Neuronal stem cell (in vitro differentiated cells): ENCODE data around the gene NBDY.

ENCODE experiments used
- DNase-seq: peaks from one replicate; pipeline ENCODE4 v3.0.0-alpha.2; 2013; ENCODE audit warnings: low spot score
- H2AFZ ChIP-seq: one replicate; pipeline ENCODE4 v1.6.1; 2013; ENCODE audit warnings: mild to moderate bottlenecking, low read length, inconsistent platforms
- H2AK5ac ChIP-seq: 2 replicates; pipeline ENCODE4 v1.6.1; 2013; ENCODE audit warnings: low read depth, mild to moderate bottlenecking, inconsistent platforms, low read length, moderate library complexity, mixed read lengths
- H2BK120ac ChIP-seq: 2 replicates; pipeline ENCODE4 v1.6.1; 2013; ENCODE audit warnings: low read depth, mild to moderate bottlenecking, inconsistent platforms, low read length, moderate library complexity, mixed read lengths
- H2BK12ac ChIP-seq: one replicate; pipeline ENCODE4 v1.6.1; 2013; ENCODE audit warnings: low read length, inconsistent platforms
- H2BK15ac ChIP-seq: 2 replicates; pipeline ENCODE4 v1.6.1; 2013; ENCODE audit warnings: mild to moderate bottlenecking, low read length, inconsistent platforms, mixed read lengths
- H2BK5ac ChIP-seq: one replicate; pipeline ENCODE4 v1.6.1; 2013; ENCODE audit warnings: inconsistent platforms, mild to moderate bottlenecking, low read length, moderate library complexity
- H3K14ac ChIP-seq: one replicate; pipeline ENCODE4 v1.6.1; 2013; ENCODE audit warnings: low read length, inconsistent platforms
- H3K18ac ChIP-seq: 2 replicates; pipeline ENCODE4 v1.6.1; 2013; ENCODE audit warnings: low read length, inconsistent platforms
- H3K23ac ChIP-seq: 2 replicates; pipeline ENCODE4 v1.6.1; 2013; ENCODE audit warnings: low read depth, mild to moderate bottlenecking, mixed read lengths, low read length, inconsistent platforms; ENCODE audit not compliant: poor library complexity
- H3K27ac ChIP-seq: replicated peaks from 3 replicates; pipeline ENCODE4 v1.5.1; 2013; ENCODE audit warnings: low read length, inconsistent platforms
- H3K27me3 ChIP-seq, 3 experiments: 2 replicates each; pipeline ENCODE4 v1.6.1; 2013; ENCODE audit warnings: low read length in 3 of 3, mild to moderate bottlenecking in 2 of 3, inconsistent platforms in 1 of 3, low read depth in 1 of 3, mixed read lengths in 1 of 3, moderate library complexity in 1 of 3; ENCODE audit not compliant: control insufficient read depth in 3 of 3, insufficient read depth in 3 of 3
- H3K36me3 ChIP-seq, 2 donors: replicated peaks in 1 of 2; 2 replicates each; pipeline ENCODE4 v1.6.1; 2013; ENCODE audit warnings: low read length in 2 of 2; ENCODE audit not compliant: control insufficient read depth in 2 of 2, insufficient read depth in 2 of 2
- H3K4ac ChIP-seq: 2 replicates; pipeline ENCODE4 v1.6.1; 2013; ENCODE audit warnings: inconsistent platforms, mild to moderate bottlenecking, low read length, moderate library complexity
- H3K4me1 ChIP-seq, 2 donors: 1 replicate in 1 of 2; 2 replicates in 1 of 2; pipeline ENCODE4 v1.6.1; 2013; ENCODE audit warnings: low read length in 2 of 2, low read depth in 1 of 2; ENCODE audit not compliant: control insufficient read depth in 2 of 2, insufficient read depth in 1 of 2
- H3K4me2 ChIP-seq: one replicate; pipeline ENCODE4 v1.6.1; 2013; ENCODE audit warnings: mild to moderate bottlenecking, low read length, inconsistent platforms; ENCODE audit not compliant: insufficient read depth, poor library complexity, severe bottlenecking
- H3K4me3 ChIP-seq, 2 donors: 2 replicates each; pipeline ENCODE4 v1.5.1; 2013; ENCODE audit warnings: low read length in 2 of 2, mild to moderate bottlenecking in 2 of 2, inconsistent platforms in 1 of 2, moderate library complexity in 1 of 2
- H3K79me1 ChIP-seq: one replicate; pipeline ENCODE4 v1.6.1; 2013; ENCODE audit warnings: low read depth, mild to moderate bottlenecking, inconsistent platforms, low read length, moderate library complexity
- H3K9ac ChIP-seq: one replicate; pipeline ENCODE4 v1.6.1; 2013; ENCODE audit warnings: mild to moderate bottlenecking, low read depth, low read length, inconsistent platforms; ENCODE audit not compliant: poor library complexity
- H3K9me3 ChIP-seq, 2 donors: replicated peaks in 1 of 2; 2 replicates each; pipeline versions ENCODE3 to v1.6.1; 2013; ENCODE audit warnings: low read length in 2 of 2, mild to moderate bottlenecking in 2 of 2, inconsistent platforms in 1 of 2, low read depth in 1 of 2, mixed read lengths in 1 of 2, moderate library complexity in 1 of 2; ENCODE audit not compliant: control insufficient read depth in 2 of 2, insufficient read depth in 1 of 2
- H4K8ac ChIP-seq: one replicate; pipeline ENCODE4 v1.6.1; 2013; ENCODE audit warnings: low read depth, mild to moderate bottlenecking, inconsistent platforms, low read length, moderate library complexity
- H4K91ac ChIP-seq: one replicate; pipeline ENCODE4 v1.6.1; 2013; ENCODE audit warnings: low read length, low read depth, mild to moderate bottlenecking, inconsistent platforms; ENCODE audit not compliant: poor library complexity
- WGBS, 2 donors: extraction: QIAGEN DNeasy Blood & Tissue Kit; methylation state at CpG; one replicate each; pipeline ENCODE4 v1.1.7; 2013; ENCODE audit warnings: missing lambda C conversion rate in 2 of 2, mixed read lengths in 1 of 2; ENCODE audit not compliant: insufficient read length in 2 of 2, insufficient replicate concordance in 1 of 2; ENCODE audit errors: extremely low coverage in 2 of 2; 5-methylcytosine and 5-hydroxymethylcytosine counted together

The NBDY gene

GRCh38 chrX:56798866-56799758, 70.1 kb downstream of the NBDY start:
- Histone ChIP-seq H2BK12ac (no peak overlapping the region), H2AFZ (no peak overlapping the region), H2AK5ac (no peak overlapping the region), H3K36me3 (peaks cover 0 to 15% of the 10 kb centered on the region in 2 donors), H3K14ac (no peak overlapping the region), H3K4me1 (peaks cover 0 to 3% of the 10 kb centered on the region in 2 donors), H3K4ac (no peak overlapping the region), H3K27ac (no peak overlapping the region), H3K23ac (no peak overlapping the region), H3K9me3 (no peaks in the 10 kb centered on the region), H3K4me2 (no peak overlapping the region), H3K18ac (no peak overlapping the region), H2BK5ac (no peak overlapping the region), H3K79me1 (peaks cover 3% of the 10 kb centered on the region), H2BK15ac (no peak overlapping the region), H3K4me3 (no peak overlapping the region), H3K9ac (no peak overlapping the region), H4K91ac (no peak overlapping the region), H4K8ac (no peak overlapping the region), H2BK120ac (no peak overlapping the region), H3K27me3 (peaks cover 0 to 5% (median 0%) of the 10 kb centered on the region in 3 experiments)
- WGBS, 2 donors = no CpG with 5 or more reads among the region's 13 CpGs
- no peak for DNase-seq

- Histone ChIP-seq H3K4me3 (no peak overlapping the region), H3K79me1 (peaks cover 3% of the 10 kb centered on the region), H3K14ac (no peak overlapping the region), H4K91ac (no peak overlapping the region), H3K27ac (no peak overlapping the region), H3K4me1 (peaks cover 0 to 5% of the 10 kb centered on the region in 2 donors), H3K9me3 (no peaks in the 10 kb centered on the region), H3K36me3 (peaks cover 0 to 15% of the 10 kb centered on the region in 2 donors), H3K4me2 (no peak overlapping the region), H3K18ac (no peak overlapping the region), H3K9ac (no peak overlapping the region), H2AFZ (no peak overlapping the region), H2BK5ac (no peak overlapping the region), H2BK15ac (no peak overlapping the region), H2BK12ac (no peak overlapping the region), H3K4ac (no peak overlapping the region), H4K8ac (no peak overlapping the region), H3K27me3 (peaks cover 0 to 7% (median 0%) of the 10 kb centered on the region in 3 experiments), H2AK5ac (no peak overlapping the region), H3K23ac (no peak overlapping the region), H2BK120ac (no peak overlapping the region)
- no peak for DNase-seq
- WGBS, 2 donors = no CpG with 5 or more reads among the region's 3 CpGs
These were observed 71.3 kb downstream of the NBDY start for GRCh38 chrX:56800307-56800706.

- peaks cover 0 to 15% of the 10 kb centered on the region in 2 donors for H3K36me3 ChIP-seq
- no peak overlapping the region for H3K4ac ChIP-seq
- H3K4me1 ChIP-seq = peaks cover 0 to 5% of the 10 kb centered on the region in 2 donors
- H3K23ac ChIP-seq = no peak overlapping the region
- no peak overlapping the region for H3K9ac ChIP-seq
- WGBS, 2 donors = no CpG with 5 or more reads among the region's 7 CpGs
- no peak overlapping the region for H2BK5ac ChIP-seq
- H2AFZ ChIP-seq = no peak overlapping the region
- no peak overlapping the region for H3K27ac ChIP-seq
- H3K9me3 ChIP-seq = no peaks in the 10 kb centered on the region
- H3K79me1 ChIP-seq = peaks cover 3% of the 10 kb centered on the region
- H4K91ac ChIP-seq = no peak overlapping the region
- no peak overlapping the region for H2BK12ac ChIP-seq
- no peak overlapping the region for H3K14ac ChIP-seq
- no peak for DNase-seq
- H3K18ac ChIP-seq = no peak overlapping the region
- H2BK120ac ChIP-seq = no peak overlapping the region
- H2AK5ac ChIP-seq = no peak overlapping the region
- no peak overlapping the region for H2BK15ac ChIP-seq
- H4K8ac ChIP-seq = no peak overlapping the region
- peaks cover 0 to 7% (median 0%) of the 10 kb centered on the region in 3 experiments for H3K27me3 ChIP-seq
- H3K4me2 ChIP-seq = no peak overlapping the region
- H3K4me3 ChIP-seq = no peak overlapping the region
These were observed 71.8 kb downstream of the NBDY start for GRCh38 chrX:56800801-56801200.

GRCh38 chrX:56802428-56802827, 73.4 kb downstream of the NBDY start:
- no CpG with 5 or more reads among the region's 4 CpGs for WGBS, 2 donors
- Histone ChIP-seq H2BK12ac (no peak overlapping the region), H3K4me1 (peaks cover 0 to 5% of the 10 kb centered on the region in 2 donors), H3K9ac (no peak overlapping the region), H2AK5ac (no peak overlapping the region), H4K91ac (no peak overlapping the region), H3K27me3 (peaks cover 0 to 7% (median 0%) of the 10 kb centered on the region in 3 experiments), H3K14ac (no peak overlapping the region), H3K36me3 (peaks cover 0 to 14% of the 10 kb centered on the region in 2 donors), H3K4me2 (no peak overlapping the region), H3K27ac (no peak overlapping the region), H2BK5ac (no peak overlapping the region), H4K8ac (no peak overlapping the region), H3K9me3 (no peaks in the 10 kb centered on the region), H2AFZ (no peak overlapping the region), H2BK120ac (no peak overlapping the region), H2BK15ac (no peak overlapping the region), H3K79me1 (peaks cover 3% of the 10 kb centered on the region), H3K23ac (no peak overlapping the region), H3K4me3 (no peak overlapping the region), H3K18ac (no peak overlapping the region), H3K4ac (no peak overlapping the region)
- no peak for DNase-seq
